GM23248 (cell line): Measurements from ENCODE around the gene SYNDIG1L. TPM values are rescaled to one million over a fixed set of nuclear protein-coding genes. Genes with fewer than 3 reads are reported as not detected.

ENCODE experiments used
- DNase-seq: peaks from one replicate; pipeline ENCODE4 v3.0.0-alpha.2; 2015
- H2AFZ ChIP-seq: fragments of 200-600 bp; sonication (generic); 2 replicates; pipeline ENCODE4 v1.6.1; 2016; ENCODE audit warnings: antibody characterized with exemption
- H3F3A ChIP-seq: fragments of 200-600 bp; sonication (generic); 2 replicates; pipeline ENCODE4 v1.6.1; 2016; ENCODE audit warnings: mild to moderate bottlenecking, antibody characterized with exemption, mixed run types; ENCODE audit not compliant: insufficient read depth
- H3K27ac ChIP-seq: fragments of 200-600 bp; sonication (generic); 2 replicates; pipeline ENCODE4 v1.5.1; 2016; ENCODE audit warnings: mild to moderate bottlenecking
- H3K27me3 ChIP-seq: fragments of 200-600 bp; sonication (generic); replicated peaks from 2 replicates; pipeline ENCODE4 v1.6.1; 2016; ENCODE audit warnings: mild to moderate bottlenecking; ENCODE audit not compliant: insufficient read depth
- H3K36me3 ChIP-seq: fragments of 200-600 bp; sonication (generic); 2 replicates; pipeline ENCODE4 v1.6.1; 2016; ENCODE audit warnings: low read depth, mild to moderate bottlenecking
- H3K4me1 ChIP-seq: fragments of 200-600 bp; sonication (generic); 2 replicates; pipeline ENCODE4 v1.6.1; 2016; ENCODE audit warnings: mild to moderate bottlenecking; ENCODE audit not compliant: insufficient read depth
- H3K4me2 ChIP-seq: fragments of 200-600 bp; sonication (generic); one replicate; pipeline ENCODE4 v1.6.1; 2016; ENCODE audit warnings: mild to moderate bottlenecking; ENCODE audit not compliant: unreplicated experiment
- H3K4me3 ChIP-seq: fragments of 200-600 bp; sonication (generic); 2 replicates; pipeline ENCODE4 v1.5.1; 2016; ENCODE audit warnings: mild to moderate bottlenecking
- H3K79me2 ChIP-seq: fragments of 200-600 bp; sonication (generic); 2 replicates; pipeline ENCODE4 v1.6.1; 2016; ENCODE audit warnings: mild to moderate bottlenecking; ENCODE audit not compliant: insufficient read depth
- H3K9ac ChIP-seq: fragments of 200-600 bp; sonication (generic); 2 replicates; pipeline ENCODE4 v1.6.1; 2016; ENCODE audit warnings: mild to moderate bottlenecking
- H3K9me2 ChIP-seq: fragments of 200-600 bp; sonication (generic); 2 replicates; pipeline ENCODE4 v1.6.1; 2016; ENCODE audit warnings: mixed run types, mild to moderate bottlenecking, moderate library complexity; ENCODE audit not compliant: insufficient read depth
- H3K9me3 ChIP-seq: fragments of 200-600 bp; sonication (generic); one replicate; pipeline ENCODE4 v1.6.1; 2017; ENCODE audit warnings: low read depth
- H4K20me1 ChIP-seq: fragments of 200-600 bp; sonication (generic); 2 replicates; pipeline ENCODE4 v1.6.0; 2016; ENCODE audit not compliant: insufficient read depth
- EZH2 ChIP-seq: fragments of 200-600 bp; sonication (generic); IDR thresholded peaks from 2 replicates; pipeline ENCODE4 v1.6.1; 2018; ENCODE audit warnings: antibody characterized with exemption, mild to moderate bottlenecking; ENCODE audit not compliant: insufficient read depth, poor library complexity, severe bottlenecking
- EZH2phosphoT487 ChIP-seq: fragments of 200-600 bp; sonication (generic); IDR thresholded peaks from 2 replicates; pipeline ENCODE4 v1.6.1; 2018; ENCODE audit warnings: antibody characterized with exemption, moderate library complexity, mild to moderate bottlenecking, low read depth; ENCODE audit not compliant: insufficient read depth
- WGBS, 2 experiments: methylation state at CpG; one replicate each; pipeline ENCODE4 v1.1.6; 2015 to 2017; ENCODE audit warnings: low lambda C conversion rate in 2 of 2, low coverage in 1 of 2; ENCODE audit errors: missing lambda C conversion rate in 2 of 2; 5-methylcytosine and 5-hydroxymethylcytosine counted together
- in situ Hi-C: fragments of 300-500 bp; cut with MboI; formaldehyde crosslinking; loops from 2 replicates; pipeline ENCODE4 v1.15.0; 2020
- polyA plus RNA-seq: library from polyadenylated mRNA; unstranded; fragments of >200 nt; fragmentation: Nextera tagmentation; extraction: Ambion mirVana; gene quantifications from 2 replicates; pipeline ENCODE4 v1.2.1, GENCODE V29; 2016
- total RNA-seq: library from RNA; depleted of rRNA; stranded (reverse); fragments of >200 nt; shearing (Covaris generic); gene quantifications from 2 replicates; pipeline ENCODE4 v1.2.3, GENCODE V29; 2014

The SYNDIG1L gene
- total and polyA plus RNA-seq, 2 experiments from 2014 or later = not detected

GRCh38 chr14:74434294-74434693, 8.3 kb upstream of the SYNDIG1L start:
- Histone ChIP-seq H3K27me3 (peaks cover 40% of the 10 kb centered on the region), H3K36me3 (no peaks in the 10 kb centered on the region)

GRCh38 chr14:74429991-74430390, 4.0 kb upstream of the SYNDIG1L start:
- Histone ChIP-seq H3K9me2 (no peaks in the 10 kb centered on the region), H3K36me3 (no peaks in the 10 kb centered on the region), H3K4me1 (no peaks in the 10 kb centered on the region), H3K27me3 (peaks cover 34% of the 10 kb centered on the region), H3K27ac (no peak overlapping the region), H3K9ac (no peak overlapping the region), H3K79me2 (no peaks in the 10 kb centered on the region), H3K4me3 (no peak overlapping the region), H2AFZ (no peak overlapping the region), H4K20me1 (no peaks in the 10 kb centered on the region), H3K9me3 (no peaks in the 10 kb centered on the region), H3K4me2 (no peak overlapping the region), H3F3A (no peaks in the 10 kb centered on the region)
- DNase-seq = no peak
- TF ChIP-seq EZH2phosphoT487 = no peak
- TF ChIP-seq EZH2 = no peak
- 65 to 67% methylated on average over 7 of the region's 7 CpGs for WGBS, 2 experiments
- in situ Hi-C loops = no loop called here

More at GRCh38 chr14:74434294-74434693, 8.3 kb upstream of the SYNDIG1L start:
- Histone ChIP-seq H2AFZ (no peak overlapping the region), H3K4me3 (no peak overlapping the region), H3F3A (no peaks in the 10 kb centered on the region), H3K4me2 (no peak overlapping the region), H4K20me1 (no peaks in the 10 kb centered on the region), H3K9me3 (no peaks in the 10 kb centered on the region), H3K9ac (no peak overlapping the region), H3K79me2 (no peaks in the 10 kb centered on the region), H3K4me1 (no peaks in the 10 kb centered on the region), H3K27ac (no peak overlapping the region), H3K9me2 (no peaks in the 10 kb centered on the region)
- no peak for DNase-seq
- no peak for TF ChIP-seq EZH2
- WGBS, 2 experiments = 9 to 11% methylated on average over 2 of the region's 2 CpGs
- in situ Hi-C loops = no loop called here

- H3K9ac ChIP-seq = no peak overlapping the region
- peaks cover 39% of the 10 kb centered on the region for H3K27me3 ChIP-seq
- 33 to 34% methylated on average over 4 of the region's 4 CpGs for WGBS, 2 experiments
- H3K36me3 ChIP-seq = no peaks in the 10 kb centered on the region
- no peak for TF ChIP-seq EZH2phosphoT487
- TF ChIP-seq EZH2 = no peak
- no peaks in the 10 kb centered on the region for H3K4me1 ChIP-seq
- no peaks in the 10 kb centered on the region for H4K20me1 ChIP-seq
- no peak overlapping the region for H3K27ac ChIP-seq
- no peak overlapping the region for H3K4me2 ChIP-seq
- no peak for DNase-seq
- no peak overlapping the region for H3K4me3 ChIP-seq
- no peak overlapping the region for H2AFZ ChIP-seq
- in situ Hi-C loops = no loop called here
- no peaks in the 10 kb centered on the region for H3K79me2 ChIP-seq
- H3K9me2 ChIP-seq = no peaks in the 10 kb centered on the region
- H3K9me3 ChIP-seq = no peaks in the 10 kb centered on the region
- H3F3A ChIP-seq = no peaks in the 10 kb centered on the region
Observed at GRCh38 chr14:74429221-74429691, 3.2 kb upstream of the SYNDIG1L start.

GRCh38 chr14:74427651-74428050, 1.6 kb upstream of the SYNDIG1L start:
- H3K9me3 ChIP-seq = no peaks in the 10 kb centered on the region

More at GRCh38 chr14:74427651-74428050, 1.6 kb upstream of the SYNDIG1L start:
- Histone ChIP-seq H3K4me3 (no peak overlapping the region), H4K20me1 (no peaks in the 10 kb centered on the region), H3K9ac (no peak overlapping the region), H3K79me2 (no peaks in the 10 kb centered on the region), H3K9me2 (no peaks in the 10 kb centered on the region), H3K36me3 (no peaks in the 10 kb centered on the region), H2AFZ (no peak overlapping the region), H3K27ac (no peak overlapping the region), H3K27me3 (peaks cover 29% of the 10 kb centered on the region), H3F3A (no peaks in the 10 kb centered on the region), H3K4me2 (no peak overlapping the region), H3K4me1 (no peaks in the 10 kb centered on the region)
- no peak for TF ChIP-seq EZH2
- TF ChIP-seq EZH2phosphoT487 = no peak
- no peak for DNase-seq
- whole genome bisulfite sequencing, 2 experiments = 42 to 70% methylated on average over 1 of the region's 1 CpG
- in situ Hi-C loops = no loop called here
